Measurements from ENCODE around the gene SIKE1.

DNA sequence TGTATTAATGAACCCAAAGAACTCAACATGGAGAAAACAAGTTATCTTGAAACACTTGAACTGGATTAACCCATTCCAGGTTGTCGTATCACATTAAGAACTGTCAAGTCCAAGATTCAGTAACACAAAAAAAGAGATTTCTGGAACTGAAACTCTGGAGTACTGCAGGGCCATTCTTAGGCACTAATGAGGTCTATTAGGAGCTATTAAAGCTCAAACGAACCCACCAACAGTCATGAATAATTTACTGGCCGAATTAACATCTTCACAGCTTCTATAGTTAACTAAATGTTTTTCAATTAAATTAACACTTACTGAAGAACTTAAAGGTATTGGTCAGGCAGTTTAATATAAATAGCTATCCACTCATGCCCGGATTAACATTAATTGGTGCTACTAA is 27.3 kb downstream of the SIKE1 start:
- TF ChIP-seq CTCF (IDR thresholded peaks at IDR 0.05) = no peak
- no peak for TF ChIP-seq POLR2A (IDR thresholded peaks at IDR 0.05)
- TF ChIP-seq POLR2AphosphoS5 (IDR thresholded peaks at IDR 0.05) = no peak

Measured in gastroesophageal sphincter (tissue), 3 donors.